ENCODE measurements around the gene IQGAP3. TPM values are rescaled to one million over a fixed set of nuclear protein-coding genes. Genes with fewer than 3 reads are reported as not detected.

IQGAP3 gene
- total RNA-seq, 1 experiment from 2014 or later = 93.6 TPM

DNA sequence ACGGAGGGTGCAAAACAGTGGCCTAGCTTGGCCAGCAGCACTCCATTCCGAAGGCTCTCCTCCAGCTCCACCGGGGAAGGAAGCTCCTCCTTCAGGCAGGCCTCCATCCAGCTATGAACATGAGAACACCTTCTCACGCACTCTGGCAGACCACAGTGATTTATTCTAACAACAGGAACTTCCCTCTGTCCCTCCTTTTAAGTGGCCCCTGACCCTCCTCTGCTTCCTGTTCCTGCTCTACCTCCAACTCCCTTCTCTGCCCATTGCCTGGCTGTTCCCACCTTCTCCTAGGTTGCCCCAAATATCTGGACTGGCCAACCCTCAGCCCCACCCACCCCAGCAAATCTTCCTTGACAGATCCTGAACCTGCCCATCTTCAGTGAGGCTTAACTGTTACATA lies 5.9 kb downstream of the IQGAP3 start:
- Mint-ChIP-seq H3K27ac (ENCODE audit: unreplicated experiment) (no peak overlapping the region), H3K4me1 (ENCODE audit: low read depth, unreplicated experiment) (peaks cover 20% of the 10 kb centered on the region), H3K4me3 (ENCODE audit: low read depth, unreplicated experiment) (no peak overlapping the region), H3K27me3 (ENCODE audit: unreplicated experiment) (no peaks in the 10 kb centered on the region), H3K36me3 (ENCODE audit: insufficient read depth, unreplicated experiment) (peaks cover 31% of the 10 kb centered on the region), H3K9me3 (ENCODE audit: low read depth, unreplicated experiment) (no peaks in the 10 kb centered on the region)
- intact Hi-C loops (cut with micrococcal nuclease; ENCODE audit: unreplicated experiment) = no loop called here
- no TSS peak for BruUV-seq (replicated peaks)
- CTCF ChIA-PET = no interaction called here
- TF ChIP-seq, protein P1, sequence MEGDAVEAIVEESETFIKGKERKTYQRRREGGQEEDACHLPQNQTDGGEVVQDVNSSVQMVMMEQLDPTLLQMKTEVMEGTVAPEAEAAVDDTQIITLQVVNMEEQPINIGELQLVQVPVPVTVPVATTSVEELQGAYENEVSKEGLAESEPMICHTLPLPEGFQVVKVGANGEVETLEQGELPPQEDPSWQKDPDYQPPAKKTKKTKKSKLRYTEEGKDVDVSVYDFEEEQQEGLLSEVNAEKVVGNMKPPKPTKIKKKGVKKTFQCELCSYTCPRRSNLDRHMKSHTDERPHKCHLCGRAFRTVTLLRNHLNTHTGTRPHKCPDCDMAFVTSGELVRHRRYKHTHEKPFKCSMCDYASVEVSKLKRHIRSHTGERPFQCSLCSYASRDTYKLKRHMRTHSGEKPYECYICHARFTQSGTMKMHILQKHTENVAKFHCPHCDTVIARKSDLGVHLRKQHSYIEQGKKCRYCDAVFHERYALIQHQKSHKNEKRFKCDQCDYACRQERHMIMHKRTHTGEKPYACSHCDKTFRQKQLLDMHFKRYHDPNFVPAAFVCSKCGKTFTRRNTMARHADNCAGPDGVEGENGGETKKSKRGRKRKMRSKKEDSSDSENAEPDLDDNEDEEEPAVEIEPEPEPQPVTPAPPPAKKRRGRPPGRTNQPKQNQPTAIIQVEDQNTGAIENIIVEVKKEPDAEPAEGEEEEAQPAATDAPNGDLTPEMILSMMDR (IDR thresholded peaks at IDR 0.05; ENCODE audit: unreplicated experiment) = no peak
- no peak for DNase-seq

DNA sequence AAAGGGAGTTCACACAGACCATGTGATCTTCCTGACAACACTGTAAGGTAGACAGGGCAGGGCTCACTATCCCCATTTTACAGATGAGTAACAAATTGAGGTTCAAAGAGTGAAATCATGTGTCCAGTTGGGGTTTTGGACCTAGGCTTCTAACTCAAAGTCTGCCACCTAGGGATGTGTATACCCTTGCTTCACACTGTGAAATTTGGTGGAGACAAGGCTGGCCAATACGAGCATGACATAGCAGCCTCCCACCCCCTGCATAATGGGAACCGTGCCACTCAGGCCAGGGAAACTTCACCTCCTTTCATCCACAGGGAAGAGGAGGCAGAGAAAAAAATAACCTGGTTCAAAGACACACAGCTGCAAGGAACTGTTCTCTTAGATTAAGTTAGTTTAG lies 6.8 kb downstream of the IQGAP3 start:
- no peaks in the 10 kb centered on the region for H3K27me3 Mint-ChIP-seq (ENCODE audit: unreplicated experiment)
- DNase-seq = no peak
- BruUV-seq (replicated peaks) = no TSS peak
- H3K36me3 Mint-ChIP-seq (ENCODE audit: insufficient read depth, unreplicated experiment) = peaks cover 32% of the 10 kb centered on the region
- TF ChIP-seq, protein P1 (IDR thresholded peaks at IDR 0.05; ENCODE audit: unreplicated experiment) = no peak
- intact Hi-C loops (cut with micrococcal nuclease; ENCODE audit: unreplicated experiment) = no loop called here
- H3K4me3 Mint-ChIP-seq (ENCODE audit: low read depth, unreplicated experiment) = no peak overlapping the region
- H3K27ac Mint-ChIP-seq (ENCODE audit: unreplicated experiment) = no peak overlapping the region
- CTCF ChIA-PET = no interaction called here
- peaks cover 11% of the 10 kb centered on the region for H3K4me1 Mint-ChIP-seq (ENCODE audit: low read depth, unreplicated experiment)
- no peaks in the 10 kb centered on the region for H3K9me3 Mint-ChIP-seq (ENCODE audit: low read depth, unreplicated experiment)

DNA sequence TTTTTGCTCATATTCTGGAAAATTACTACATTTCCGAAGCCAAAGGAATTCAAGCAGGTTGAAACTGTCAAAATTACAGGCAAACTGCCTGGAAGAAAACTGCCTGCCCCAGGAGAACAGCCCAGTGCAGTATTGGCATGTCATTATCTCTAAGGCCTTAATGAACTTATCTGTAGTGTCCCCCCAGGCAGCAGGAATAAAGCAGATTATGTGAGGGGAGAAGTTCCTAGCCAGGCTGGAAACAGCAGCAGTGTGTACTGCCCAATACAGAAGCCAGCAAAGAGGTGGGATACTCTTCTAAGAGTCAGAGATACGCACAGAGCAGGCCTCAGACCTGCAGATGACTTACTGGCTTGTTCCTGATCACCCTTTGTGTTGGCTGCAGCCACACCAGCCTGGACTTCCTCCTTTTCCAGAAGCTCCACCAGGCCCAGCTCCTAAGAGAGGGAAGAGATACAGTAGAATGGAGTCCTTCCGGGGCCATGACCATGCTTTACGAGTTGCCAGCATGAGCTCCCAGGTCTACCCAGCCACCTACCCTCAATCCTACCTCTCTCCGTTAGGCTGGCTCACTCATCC lies 11.7 kb downstream of the IQGAP3 start:
- Mint-ChIP-seq H3K4me1 (ENCODE audit: low read depth, unreplicated experiment) (no peaks in the 10 kb centered on the region), H3K27ac (ENCODE audit: unreplicated experiment) (no peak overlapping the region), H3K9me3 (ENCODE audit: low read depth, unreplicated experiment) (no peaks in the 10 kb centered on the region), H3K4me3 (ENCODE audit: low read depth, unreplicated experiment) (no peak overlapping the region), H3K36me3 (ENCODE audit: insufficient read depth, unreplicated experiment) (peaks cover 6% of the 10 kb centered on the region), H3K27me3 (ENCODE audit: unreplicated experiment) (no peaks in the 10 kb centered on the region)
- intact Hi-C loops (cut with micrococcal nuclease; ENCODE audit: unreplicated experiment) = no loop called here
- CTCF ChIA-PET = interaction anchor here (0.5 to 1.0 kb wide), 4 partner anchors 10 to 319 kb away, joined by 3 read pairs; no protein-coding TSS in a partner anchor
- TF ChIP-seq, protein P1 (IDR thresholded peaks at IDR 0.05; ENCODE audit: unreplicated experiment) = no peak
- BruUV-seq (replicated peaks) = no TSS peak
- DNase-seq = no peak

DNA sequence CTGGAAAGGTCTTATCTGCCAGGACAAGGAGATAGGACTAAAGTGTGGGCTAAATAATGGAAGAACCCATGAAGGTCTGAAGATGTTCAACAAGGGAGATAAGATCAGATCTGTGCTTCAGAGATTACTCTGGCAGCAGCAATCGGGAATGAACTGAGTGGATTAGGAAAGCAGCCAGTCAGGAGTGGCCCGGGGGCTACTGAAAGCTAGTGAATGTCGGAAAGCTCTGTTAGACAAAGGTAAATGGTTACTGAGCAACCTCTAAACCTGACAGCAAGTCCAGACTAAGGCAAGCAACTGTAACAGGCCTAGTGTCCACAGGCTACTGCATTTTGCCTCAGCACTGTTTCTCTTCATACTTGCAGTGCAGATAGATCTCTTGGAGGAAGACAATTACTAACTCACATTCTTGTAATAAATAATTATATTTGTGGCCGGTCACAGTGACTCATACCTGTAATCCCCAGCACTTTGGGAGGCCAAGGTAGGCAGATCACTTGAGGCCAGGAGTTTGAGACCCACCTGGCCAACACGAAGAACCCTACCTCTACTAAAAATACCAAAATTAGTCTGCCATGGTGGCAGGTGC lies 12.5 kb downstream of the IQGAP3 start:
- BruUV-seq (replicated peaks) = no TSS peak
- Mint-ChIP-seq H3K27ac (ENCODE audit: unreplicated experiment) (no peak overlapping the region), H3K9me3 (ENCODE audit: low read depth, unreplicated experiment) (no peaks in the 10 kb centered on the region), H3K36me3 (ENCODE audit: insufficient read depth, unreplicated experiment) (peaks cover 12% of the 10 kb centered on the region), H3K27me3 (ENCODE audit: unreplicated experiment) (no peaks in the 10 kb centered on the region), H3K4me3 (ENCODE audit: low read depth, unreplicated experiment) (no peak overlapping the region), H3K4me1 (ENCODE audit: low read depth, unreplicated experiment) (no peaks in the 10 kb centered on the region)
- intact Hi-C loops (cut with micrococcal nuclease; ENCODE audit: unreplicated experiment) = no loop called here
- no peak for DNase-seq
- TF ChIP-seq, protein P1 (IDR thresholded peaks at IDR 0.05; ENCODE audit: unreplicated experiment) = no peak
- CTCF ChIA-PET = interaction anchor here (0.6 kb wide), 1 partner anchor 22 kb away, joined by 3 read pairs; no protein-coding TSS in a partner anchor

Data from Calu3 (cell line).